ENCODE data around the gene MRPL36.

The MRPL36 gene

DNA sequence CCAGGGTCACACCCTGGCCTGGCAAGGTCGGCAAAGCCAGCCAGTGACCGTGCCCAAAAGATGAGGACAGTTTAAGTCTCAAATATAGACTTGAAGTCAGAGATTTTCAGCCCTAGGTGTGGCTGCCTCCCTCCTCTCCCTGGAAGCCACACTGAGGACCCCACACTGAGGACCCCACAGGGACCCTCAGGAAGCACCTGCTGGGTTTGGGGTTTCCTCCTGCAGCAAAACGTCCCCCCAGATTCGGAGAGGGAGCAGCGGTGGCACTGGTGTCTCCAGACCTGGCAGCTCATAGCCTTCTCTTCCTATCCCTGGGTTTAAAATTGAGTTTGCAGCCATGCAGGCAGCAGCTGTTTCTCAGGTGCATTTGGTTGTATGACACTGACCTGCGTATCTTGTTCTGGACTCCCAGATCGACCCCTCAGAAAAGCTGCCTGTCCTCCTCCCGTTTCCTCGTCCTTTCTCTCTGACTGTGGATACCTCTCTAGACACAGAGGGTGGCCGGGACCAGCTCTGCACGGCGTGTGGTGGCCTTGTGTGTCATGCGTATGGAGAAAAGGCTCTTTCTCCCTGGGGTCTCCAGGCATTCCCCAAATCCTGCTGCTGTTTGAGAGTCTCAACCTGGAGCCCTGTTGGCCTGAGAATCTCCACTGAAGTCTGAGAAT is 36.6 kb downstream of the MRPL36 start:
- DNase-seq: no peak

DNA sequence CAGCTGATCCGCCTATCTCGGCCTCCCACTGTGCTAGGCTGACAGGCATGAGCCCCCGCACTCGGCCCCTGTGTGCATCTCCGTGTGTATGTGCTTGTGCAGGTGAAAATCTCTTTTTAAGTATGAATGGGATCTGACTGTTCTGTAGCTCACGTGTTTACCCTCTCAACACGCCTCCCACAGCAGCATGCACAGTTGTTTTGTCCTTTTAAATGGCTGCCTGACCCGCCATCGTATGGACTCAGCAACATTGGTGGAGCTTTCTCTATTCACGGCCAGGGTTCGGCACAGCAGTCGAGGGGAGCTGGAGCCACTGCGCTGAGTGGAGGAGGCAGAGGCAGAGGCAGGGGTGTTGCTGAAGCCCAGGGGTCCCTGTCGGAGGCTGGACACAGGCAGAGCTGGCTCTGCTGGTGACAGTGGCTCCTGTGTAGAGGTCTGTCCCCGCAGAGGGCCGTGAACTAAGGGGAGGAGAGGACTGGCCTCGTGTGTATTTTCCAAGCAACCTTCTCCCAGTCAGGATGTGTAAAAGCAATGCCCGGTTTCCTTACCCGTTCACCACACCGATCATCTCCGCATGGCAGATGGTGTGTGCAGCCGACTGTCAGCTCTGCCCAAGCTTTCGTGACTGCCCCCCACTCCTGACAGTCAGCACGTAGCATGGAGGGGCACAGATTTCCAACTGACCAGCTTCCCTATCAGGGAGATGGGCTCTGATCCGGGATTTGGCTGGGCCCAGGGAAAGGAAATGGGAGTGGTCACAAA is 37.3 kb downstream of the MRPL36 start:
- no peak for DNase-seq

DNA sequence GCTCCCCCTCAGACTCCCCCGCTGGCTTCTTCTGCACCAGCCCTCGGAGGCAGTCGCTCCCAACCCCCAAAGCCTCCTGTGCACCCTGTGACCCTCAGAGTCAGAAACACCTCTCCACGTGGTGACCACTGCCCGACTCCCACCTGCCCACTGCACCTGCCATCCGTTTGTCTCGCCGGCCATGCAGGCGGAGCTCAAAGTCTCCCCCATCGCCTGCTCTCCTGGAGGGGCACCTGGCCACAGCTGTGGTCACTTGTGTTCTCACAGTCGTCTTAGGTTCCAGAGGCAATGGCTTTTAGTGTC is 38.2 kb downstream of the MRPL36 start:
- no peak for DNase-seq

DNA sequence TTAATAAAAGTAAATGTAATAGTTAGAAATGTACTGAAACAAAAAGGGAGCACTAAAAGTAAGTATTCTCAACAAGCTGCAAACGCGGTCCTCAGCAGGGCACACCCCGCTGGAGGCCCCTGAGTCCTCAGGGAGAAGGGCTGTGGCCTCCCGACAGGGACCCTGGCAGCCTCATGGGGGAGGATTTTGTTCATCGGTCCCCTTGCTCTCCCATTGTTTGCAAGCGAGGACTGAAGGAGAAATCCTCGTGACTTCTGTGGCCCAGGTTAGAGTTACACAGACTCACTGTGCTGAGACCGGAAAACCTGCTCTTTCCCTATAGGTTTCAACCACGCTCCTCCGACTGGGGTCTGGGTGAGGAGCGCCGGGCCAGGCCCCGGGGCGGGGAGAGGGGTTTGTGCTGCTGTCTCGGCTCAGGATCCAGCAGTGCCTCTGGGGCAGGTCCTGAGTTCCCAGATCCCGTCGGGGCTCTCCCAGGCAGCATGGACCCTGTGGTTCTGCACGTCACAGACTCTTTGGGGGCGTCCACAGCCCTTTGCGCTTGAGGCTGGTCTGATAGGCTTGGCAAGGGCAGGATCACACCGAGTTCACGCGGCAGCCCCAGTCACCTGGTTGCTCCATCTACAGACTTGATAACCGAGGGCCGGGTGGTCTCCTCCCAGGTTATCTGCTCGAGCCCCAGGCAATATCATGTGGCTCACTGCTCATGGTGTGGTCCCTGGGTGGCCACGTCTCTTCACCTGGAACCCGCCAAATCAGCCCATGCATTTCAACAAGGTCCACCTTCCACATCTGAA is 38.8 kb downstream of the MRPL36 start:
- DNase-seq: no peak

DNA sequence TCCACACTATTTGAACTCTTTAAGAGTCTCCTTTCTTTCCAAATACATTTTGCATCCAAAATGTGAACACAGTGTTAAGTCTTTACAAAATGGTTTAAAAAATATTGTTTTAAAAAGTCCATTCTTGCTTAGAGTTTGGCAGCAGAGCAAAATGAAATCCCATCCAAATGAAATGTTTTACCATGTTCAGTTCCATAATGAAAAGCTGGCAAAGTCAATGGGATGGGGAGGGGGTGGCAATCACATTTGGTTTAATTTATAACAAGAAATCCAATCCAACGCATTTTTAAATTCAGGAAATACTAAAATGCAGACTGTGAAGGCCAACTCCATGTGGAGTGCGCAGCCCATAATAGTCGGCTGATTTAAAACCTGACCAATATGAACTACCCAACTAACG is 39.4 kb downstream of the MRPL36 start:
- no peak for DNase-seq

DNA sequence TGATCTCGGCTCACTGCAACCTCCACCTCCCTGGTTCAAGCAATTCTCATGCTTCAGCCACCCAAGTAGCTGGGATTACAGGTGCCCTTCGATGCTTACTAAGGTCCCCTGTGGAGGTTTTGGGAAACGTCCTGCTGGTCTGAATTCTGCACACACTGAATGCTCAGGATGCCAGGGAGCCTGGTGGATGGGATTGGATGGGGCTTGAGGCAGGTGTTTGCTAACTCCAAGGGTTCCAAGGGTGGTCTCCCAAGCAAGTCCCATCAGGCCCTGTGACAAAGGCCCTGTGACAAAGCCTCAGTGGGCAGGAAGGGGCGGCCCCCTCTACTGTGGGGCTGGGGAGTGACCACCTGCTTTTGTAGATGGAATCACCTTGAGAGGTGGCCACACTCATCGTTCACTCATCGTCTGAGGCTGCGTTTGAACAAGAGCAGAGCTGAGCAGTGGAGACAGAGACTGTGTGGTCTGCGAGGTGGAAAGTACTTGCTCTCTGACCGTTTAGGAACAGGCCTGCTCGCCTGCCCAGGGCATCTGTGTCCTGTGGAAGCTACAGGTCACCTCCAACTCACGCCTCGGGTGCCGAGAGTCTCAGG is 40.2 kb downstream of the MRPL36 start:
- DNase-seq: no peak

DNA sequence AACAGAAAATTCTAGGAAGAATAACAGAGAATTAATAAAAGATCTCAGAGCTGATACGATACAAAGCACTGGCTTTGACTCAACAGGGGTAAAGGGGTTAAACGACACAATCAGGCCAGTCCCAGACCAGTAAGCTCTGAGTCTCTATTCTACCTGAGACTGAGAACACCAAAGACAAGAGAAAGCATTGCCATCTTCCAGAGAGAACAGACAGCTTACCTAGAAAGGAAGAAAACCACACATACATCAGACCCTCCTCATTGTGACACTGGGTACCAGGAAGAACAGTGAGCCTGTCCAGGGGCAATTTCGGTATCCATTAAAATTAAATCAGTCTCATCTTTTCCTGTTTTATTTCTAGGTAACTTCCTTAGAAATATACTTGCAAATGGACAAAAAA is 41.1 kb downstream of the MRPL36 start:
- DNase-seq: no peak

DNA sequence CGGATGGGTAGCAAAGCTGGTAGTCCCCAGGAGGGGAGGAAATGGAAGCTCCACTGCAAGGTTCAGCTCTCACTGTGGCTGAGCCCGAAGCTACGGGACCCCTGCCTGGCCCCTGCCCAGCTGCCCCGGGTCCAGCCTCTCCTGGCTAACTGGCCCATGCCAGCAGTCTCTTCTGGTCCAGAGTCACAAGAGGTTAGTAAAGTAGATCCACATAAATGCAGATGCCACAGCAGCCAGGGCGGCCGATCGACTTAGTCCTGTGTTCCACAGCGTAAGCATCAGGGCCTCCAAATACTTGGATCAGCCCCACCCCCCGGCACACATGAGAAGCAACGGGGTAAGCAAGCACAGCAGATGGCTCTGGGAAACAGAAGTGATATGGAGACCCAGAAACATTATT is 42.1 kb downstream of the MRPL36 start:
- DNase-seq: no peak

DNA sequence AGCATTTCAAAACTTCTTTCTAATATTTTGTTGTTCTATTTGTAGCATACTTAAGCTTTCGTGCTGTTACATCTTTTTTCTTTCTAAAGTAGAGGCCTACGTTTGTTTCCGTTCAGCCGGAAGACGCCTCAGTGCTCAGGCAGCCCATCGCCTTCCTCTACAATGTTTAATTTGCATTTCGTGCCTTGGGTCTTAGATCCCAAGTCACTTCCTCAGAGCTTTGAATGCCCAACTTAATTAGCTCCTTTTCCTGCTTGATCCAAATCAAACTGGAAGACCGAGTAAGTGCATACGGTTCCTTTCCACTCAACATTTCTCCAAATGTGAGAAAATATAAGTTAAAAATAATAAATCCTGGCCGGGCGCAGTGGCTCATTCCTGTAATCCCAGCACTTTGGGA is 43.2 kb downstream of the MRPL36 start:
- DNase-seq: no peak

DNA sequence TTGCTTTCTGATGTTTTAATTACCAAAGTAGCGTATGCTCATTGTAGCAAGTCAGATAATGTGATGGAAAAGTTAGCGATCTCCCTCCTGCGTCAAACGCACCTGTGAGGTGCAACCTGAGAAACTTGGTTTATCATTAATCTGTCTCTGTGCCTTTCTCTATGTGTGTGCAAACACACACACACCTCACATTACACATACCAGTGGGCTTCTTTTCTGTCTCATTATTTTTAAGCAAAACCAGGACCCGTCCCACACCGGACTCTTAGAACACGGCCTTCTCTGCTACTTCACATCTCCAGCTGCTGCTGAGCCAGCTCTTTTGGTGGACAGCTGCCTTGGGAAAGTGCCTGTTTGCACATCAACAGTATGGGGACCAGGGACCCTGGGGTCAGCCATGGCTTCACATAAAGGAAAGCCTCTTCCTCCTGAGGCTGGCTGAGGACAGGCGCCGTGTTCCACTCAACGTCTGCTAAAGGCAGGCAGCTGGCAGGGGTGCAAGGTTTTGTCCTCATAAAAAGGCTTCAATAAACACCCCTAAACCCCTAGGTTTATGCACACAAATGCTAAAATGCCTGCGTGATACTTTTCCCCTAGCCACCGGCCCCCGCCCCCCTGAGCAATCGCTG is 44.2 kb downstream of the MRPL36 start:
- DNase-seq: no peak

DNA sequence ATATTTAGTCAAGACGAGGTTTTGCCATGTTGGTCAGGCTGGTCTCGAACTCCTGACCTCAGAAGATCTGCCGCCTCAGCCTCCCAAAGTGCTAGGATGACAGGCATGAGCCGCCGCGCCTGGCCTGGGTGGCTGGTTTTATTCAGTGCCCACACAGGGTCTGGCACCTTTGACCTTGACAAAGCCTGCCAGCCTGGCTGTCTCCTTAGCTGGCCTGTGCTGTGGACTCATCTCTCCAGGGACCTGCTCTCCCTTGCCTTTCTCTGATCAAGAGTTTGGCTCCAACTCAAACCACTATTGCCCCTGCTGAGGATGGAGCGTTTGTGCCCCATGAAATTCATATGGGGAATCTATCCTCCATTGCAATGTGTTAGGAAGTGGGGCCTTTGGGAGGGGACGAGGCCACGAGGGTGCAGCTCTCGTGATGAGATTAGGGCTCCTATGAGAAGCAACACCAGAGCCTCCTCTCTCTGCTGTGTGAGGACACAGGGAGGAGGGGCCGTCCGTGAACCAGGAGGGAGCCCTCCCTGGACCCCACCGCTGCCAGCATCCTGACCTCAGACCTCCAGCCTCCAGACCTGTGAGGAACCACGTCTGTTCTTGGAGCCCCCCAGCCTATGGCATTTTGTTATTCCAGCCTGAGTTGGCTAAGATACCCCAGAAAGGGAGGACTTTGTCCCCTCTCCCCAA is 45.0 kb downstream of the MRPL36 start:
- DNase-seq: no peak

DNA sequence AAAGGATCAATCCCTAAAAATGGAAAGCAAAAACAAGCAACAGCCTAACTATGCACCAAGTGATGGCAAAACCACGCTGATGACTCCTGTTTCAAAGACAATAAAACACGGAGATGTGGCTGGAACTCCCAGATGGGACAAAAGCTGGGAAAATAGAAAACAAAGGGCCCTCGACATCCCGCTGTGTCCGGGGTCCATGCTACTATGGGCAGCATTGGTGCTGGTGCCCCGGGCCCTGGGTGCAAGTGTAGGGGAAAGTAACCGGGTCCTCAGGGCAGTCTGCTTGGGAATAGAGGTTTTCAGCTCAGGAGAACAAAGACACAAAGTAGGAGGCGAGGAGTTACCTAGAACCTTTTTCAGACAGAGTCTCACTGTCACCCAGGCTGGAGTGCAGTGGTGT is 46.1 kb downstream of the MRPL36 start:
- no peak for DNase-seq

DNA sequence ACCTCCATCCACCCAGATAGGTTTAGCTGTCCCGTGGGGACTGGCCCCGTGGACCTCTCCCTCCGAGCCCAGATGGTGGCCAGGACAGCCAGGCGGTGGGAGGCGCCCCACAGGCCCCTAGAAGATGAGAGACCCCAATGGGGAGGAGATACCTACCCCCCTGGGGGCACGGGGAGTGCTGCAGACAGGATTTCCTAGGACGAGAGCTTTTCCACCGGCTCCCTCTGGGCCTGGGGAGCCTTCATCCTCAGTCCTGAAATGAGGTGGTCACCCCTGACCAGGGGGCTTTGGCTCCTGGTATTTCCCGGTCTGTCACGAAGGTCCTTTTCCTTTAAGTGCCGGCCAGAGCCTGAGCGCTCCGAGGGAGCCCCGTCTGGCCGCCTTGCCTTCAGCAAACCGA is 46.8 kb downstream of the MRPL36 start:
- no peak for DNase-seq

DNA sequence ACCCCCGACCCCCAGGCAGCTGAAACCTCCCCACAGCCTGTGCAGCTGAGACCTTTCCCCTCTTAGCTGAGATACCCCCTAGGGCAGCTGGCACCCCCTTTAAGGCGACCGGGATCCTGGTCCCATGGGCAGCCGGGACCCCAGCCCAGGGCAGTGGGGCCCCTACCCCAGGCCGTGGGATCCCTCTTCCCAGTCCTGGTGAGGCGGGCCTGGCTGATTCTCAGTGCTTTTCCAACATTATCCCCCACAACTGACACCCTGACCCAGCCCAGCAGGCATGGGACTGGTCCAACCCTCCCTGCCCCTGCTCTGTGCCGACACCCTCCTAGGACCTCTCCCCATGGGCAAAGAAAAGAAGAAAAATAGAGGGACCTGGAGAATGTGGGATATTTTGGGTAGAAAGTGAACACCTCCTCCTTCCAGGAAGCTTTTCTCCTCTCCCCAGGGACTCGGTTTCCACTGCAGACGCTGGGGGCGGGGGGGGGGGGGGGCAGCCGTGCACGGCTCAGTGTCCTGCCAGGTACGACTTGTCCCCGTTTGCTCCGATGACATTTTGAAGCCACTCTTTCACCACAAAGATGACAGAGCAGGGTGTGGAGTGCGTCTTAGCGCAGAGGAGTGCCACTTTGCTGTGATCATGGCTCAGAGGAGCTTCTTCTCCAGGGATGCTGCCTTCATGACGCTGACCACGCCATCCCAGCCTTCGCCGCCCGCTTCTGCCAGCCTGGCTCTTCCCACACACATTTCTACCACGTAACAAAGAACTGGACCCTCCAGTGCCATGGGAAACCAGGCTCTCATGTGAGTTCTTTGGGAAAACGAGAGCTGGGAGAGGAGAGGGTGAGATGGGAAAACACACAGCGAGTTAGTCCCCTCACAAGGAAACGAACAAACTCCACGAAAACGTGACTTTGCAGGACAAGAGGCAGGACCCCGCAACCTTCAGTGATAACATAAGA is 47.5 kb downstream of the MRPL36 start:
- DNase-seq: no peak

DNA sequence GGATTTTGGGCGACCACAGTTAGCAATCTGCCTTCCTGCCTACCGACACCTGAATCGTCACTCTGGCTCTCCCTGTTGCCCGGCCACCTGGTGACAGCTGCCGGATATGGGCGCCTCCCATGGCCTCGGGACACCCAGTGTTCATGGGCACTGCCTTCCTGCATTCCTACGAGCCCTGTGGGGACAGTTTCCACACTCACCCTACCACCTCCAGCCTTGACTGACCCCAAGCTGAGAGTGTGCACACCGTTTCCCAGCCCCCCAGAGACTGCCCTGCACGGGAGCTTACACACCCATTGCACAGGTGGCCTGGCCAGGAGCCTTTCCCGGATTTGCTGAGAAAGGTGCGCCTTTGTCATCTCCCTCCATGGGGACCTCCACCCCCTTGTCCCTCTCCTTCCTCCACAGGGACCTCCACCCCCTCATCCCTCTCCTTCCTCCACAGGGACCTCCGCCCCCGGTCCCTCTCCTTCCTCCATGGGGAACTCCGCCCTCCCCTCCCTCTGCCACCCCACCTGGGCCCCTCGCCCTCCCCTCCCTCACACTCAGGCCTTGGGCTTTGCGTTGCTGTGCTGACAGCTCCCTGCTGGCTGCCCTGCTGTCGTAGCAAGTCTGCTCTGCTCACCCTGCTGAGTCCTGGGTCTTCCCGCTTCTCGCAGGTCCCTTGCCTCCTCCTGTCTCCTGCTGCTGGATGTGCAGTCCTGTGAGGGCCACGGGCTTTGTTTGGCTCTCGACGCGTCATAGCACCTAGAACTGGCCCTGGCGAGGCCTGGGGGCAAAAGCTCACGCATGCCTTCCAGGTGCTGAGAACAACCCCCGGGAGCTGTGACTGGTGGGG is 48.4 kb downstream of the MRPL36 start:
- no peak for DNase-seq

DNA sequence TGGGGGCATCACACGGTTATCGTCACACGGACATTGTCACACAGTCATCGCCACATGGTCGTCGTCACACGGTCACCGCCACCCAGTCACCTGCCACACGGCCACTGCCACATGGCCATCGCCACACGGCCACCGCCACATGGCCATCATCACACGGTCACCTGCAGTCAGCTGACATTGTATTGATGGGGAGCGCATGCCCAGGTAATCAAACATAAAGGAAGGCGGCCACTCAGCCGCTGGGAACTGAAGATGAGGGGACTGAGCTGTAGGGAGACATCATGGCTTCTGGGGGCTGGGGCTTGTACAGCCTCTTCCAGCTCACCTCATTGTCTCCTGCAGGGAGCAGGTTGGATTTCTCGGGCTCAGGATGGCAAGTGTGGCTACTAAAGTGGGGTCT is 49.2 kb downstream of the MRPL36 start:
- DNase-seq: no peak

DNA sequence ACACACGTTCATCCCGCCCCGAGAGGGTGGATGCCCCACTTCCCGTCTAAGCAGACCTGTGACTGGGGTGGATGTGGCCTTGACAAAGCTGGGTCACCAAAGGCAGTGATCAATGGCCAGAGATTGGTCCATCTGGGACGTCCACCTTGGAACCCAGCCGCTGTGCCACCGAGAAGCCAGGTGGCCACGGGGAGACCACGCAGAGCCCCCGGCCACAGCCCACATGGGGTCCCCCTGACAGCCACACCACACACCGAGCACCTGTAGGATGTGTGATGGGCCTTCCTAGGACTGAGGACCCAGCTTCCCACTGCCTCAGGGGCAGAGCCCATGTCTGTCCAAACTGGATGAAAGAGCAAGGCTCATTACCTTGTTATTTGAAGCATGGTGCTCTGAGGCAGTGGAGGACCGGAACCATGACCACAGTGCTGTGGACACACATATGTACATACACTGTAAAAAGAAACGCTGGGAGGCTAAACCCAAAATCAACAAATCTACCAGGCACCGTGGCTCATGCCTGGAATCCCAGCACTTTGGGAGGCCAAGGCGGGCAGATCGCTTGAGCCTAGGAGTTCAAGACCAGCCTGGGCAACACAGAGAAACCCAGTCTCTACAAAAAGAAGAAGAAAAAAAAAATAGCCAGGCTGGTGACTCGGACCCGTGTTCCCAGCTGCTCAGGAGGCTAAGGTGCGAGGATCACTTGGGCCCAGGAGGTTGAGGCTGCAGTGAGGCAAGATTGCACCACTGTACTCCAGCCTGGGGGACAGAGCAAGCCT is 50.1 kb downstream of the MRPL36 start:
- no peak for DNase-seq

DNA sequence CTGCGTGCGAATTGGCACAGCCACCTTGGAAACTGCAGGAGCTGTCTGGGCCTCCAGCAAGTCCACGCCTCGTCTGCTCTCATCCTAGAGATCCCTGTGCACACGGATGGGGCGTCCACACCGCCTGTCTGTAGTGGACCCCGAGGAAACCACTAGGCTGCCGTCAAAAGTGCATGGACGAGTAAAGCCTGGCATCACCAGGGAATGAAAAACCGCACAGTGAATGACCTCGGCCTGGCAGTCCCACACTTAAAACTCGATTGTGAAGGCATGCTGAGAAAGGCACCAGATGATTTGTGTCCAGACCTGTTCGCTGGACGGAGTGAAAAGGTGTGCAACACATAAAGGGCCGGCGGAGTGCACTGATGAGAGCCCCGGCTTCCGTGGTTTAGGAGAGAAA is 50.8 kb downstream of the MRPL36 start:
- DNase-seq: no peak

All from NCI-H748 treated with DMSO at 0.1 percent for 48 hours (cell line).